AG09309 (cell line): Measurements from ENCODE around the gene LDAH.

ENCODE experiments used
- DNase-seq: peaks from one replicate; pipeline ENCODE4 v3.0.0-alpha.2; 2010; ENCODE audit warnings: low read depth
- H3K4me3 ChIP-seq: 2 replicates; pipeline ENCODE4 v1.5.1; 2011; ENCODE audit warnings: mild to moderate bottlenecking, low read depth, low read length, moderate library complexity; ENCODE audit not compliant: control insufficient read depth
- TF ChIP-seq, protein P1 (sequence below): IDR thresholded peaks from 2 replicates; pipeline ENCODE4 v1.5.1; 2011; ENCODE audit warnings: mild to moderate bottlenecking, low read depth, low read length, inconsistent platforms; ENCODE audit not compliant: insufficient read depth, control insufficient read depth; ENCODE audit errors: missing control alignments

LDAH gene

DNA sequence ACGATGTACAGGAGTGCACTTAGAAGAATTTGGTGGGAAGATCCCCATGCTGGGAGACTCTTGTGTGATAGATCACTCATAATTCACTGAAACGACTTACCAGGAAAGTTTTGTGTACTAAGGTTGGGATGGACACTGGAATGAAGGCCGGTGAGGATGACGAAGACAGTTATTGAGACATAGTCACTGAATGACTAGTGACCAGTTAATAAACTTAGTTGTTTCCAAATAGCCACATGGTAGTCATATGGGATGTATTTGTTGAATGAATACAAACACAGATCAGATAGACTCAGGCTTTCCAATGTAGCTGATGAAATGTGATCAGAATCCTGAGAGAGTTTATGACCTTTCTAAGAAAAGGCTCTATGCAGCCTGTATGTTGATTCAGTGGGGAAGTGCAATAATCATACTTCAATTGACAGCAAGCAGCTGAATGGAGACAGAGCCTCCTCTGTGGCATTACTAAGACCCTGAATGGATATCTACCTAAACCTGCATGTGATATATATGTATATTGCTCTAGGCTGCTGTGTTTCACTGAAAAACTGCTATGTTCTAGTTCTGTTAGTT, 135.6 kb downstream of the LDAH start:
- DNase-seq, result no peak
- H3K4me3 ChIP-seq, result no peak overlapping the region
- TF ChIP-seq, protein P1, sequence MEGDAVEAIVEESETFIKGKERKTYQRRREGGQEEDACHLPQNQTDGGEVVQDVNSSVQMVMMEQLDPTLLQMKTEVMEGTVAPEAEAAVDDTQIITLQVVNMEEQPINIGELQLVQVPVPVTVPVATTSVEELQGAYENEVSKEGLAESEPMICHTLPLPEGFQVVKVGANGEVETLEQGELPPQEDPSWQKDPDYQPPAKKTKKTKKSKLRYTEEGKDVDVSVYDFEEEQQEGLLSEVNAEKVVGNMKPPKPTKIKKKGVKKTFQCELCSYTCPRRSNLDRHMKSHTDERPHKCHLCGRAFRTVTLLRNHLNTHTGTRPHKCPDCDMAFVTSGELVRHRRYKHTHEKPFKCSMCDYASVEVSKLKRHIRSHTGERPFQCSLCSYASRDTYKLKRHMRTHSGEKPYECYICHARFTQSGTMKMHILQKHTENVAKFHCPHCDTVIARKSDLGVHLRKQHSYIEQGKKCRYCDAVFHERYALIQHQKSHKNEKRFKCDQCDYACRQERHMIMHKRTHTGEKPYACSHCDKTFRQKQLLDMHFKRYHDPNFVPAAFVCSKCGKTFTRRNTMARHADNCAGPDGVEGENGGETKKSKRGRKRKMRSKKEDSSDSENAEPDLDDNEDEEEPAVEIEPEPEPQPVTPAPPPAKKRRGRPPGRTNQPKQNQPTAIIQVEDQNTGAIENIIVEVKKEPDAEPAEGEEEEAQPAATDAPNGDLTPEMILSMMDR, result no peak

DNA sequence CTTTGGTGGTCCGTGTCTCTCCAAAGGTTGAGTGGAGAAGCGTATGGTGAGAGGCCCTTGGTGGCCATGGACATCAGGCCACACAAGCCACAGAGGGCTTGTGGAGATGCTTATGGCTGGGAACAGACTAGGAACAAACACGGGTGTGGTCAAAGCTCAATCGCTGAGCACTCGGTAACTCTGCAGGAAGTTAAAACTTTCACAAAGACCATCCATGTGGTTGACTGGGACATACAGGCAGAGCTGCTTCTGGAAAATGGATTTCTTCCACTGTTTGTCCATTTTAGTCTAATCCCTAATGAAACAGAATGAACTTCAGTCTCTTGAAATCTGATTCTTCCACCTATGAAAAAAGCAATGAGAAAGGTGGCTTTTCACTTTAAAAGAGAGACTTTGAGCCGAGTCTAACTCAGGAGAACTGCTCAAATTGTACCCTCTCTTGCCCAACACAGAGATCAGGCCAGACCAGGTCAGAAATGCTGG, 138.3 kb downstream of the LDAH start:
- no peak overlapping the region for H3K4me3 ChIP-seq
- TF ChIP-seq, protein P1, result no peak
- no peak for DNase-seq

DNA sequence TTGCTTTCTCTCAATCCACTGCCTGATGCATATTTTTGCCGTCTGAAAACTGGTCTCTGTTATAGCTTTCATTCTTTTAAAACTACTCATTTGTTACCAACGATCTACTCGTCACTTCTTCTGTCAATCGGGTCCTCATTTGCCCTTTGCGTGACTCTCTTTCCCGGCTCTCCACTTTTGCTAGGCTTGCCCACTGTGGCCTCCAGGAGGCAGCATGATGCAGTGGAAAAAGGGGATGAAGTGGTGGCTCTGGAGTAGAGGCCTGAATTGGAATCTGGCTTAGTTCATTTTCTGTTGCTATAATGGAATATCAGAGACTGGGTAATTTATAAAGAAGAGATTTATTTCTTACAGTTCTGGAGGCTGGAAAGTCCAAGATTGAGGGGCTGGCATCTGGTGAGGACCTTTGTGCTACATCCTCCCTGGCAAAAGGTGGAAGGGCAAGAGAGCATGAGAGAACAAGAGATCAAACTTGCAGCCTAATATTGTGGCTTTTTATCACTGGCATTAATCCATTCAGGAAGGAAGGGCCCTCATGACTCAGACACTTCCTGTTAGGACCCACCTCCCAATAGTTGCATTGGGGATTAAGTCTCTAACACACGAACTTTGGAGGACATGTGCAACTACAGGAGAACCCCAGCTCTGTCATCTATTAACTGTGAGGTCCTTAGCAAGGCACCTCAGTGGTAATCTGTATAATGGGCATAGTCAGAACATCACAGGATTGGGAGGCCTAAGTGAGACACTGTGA, 140.6 kb downstream of the LDAH start:
- TF ChIP-seq, protein P1, result peak; percentile 73
- no peak overlapping the region for H3K4me3 ChIP-seq
- no peak for DNase-seq

DNA sequence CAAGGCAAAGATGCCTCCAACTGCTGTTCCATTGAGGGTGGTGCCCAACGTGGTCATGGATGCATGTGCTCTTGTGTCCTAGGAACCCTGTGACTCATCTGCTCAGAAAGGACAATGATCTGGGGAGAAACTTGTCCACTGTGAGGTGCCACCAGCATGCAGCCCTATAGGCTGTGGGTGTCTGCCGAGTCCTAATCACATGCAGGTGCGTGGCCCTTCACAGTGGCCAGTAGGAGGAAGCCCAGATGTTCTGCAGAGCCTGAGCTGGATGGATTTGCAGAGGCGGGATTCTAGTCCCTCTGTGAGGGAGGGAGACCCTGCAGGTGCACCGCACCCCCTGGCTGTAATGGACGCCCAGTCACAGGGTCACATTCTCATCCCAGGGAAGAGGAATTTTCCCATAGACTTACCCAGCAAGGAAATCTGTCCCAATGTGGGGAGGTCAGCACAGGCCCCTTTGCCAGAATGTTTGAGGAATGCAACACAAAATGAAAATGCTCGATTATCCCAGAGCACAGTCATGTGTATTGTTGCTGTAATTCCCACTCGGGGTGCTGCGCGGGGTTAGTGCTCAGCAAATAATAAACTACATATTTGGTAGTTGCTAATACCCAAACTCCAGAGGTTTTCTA, 142.0 kb downstream of the LDAH start:
- TF ChIP-seq, protein P1, result no peak
- DNase-seq, result no peak
- H3K4me3 ChIP-seq, result no peak overlapping the region

DNA sequence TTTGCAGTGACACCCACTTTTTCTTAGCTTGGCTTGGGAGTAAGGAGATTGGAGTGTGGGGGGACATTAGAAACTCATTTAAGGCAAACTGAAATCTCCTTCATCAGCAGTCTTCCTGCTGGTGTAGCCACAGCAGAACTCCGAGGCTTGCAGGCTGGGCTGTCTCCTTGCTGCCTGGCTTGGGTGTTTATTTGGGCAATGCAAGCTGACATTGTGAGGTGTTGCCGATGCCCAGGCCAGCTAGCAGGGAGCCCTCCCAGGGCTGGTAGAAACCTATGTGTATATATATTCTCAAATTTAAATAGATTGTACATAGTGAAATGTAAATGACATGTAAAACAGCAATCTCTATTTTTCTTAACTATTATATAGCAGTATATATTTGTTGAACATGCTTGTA, 144.1 kb downstream of the LDAH start:
- DNase-seq, result no peak
- no peak overlapping the region for H3K4me3 ChIP-seq
- TF ChIP-seq, protein P1, result no peak

DNA sequence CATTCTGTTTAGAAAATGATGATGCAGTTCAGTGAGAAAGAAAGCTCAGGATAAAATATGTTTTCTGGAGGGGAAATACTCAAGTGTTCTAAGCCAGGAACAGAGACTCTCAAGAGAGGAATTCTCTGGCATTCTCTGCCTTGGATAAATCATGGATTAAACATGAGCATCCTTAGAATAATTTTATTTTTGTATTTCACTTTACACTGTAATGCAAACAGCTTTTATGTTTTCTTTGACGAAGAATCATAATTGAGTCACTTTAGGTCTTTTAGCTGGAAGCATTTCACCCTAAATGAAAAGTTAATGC, 144.9 kb downstream of the LDAH start:
- DNase-seq, result no peak
- no peak overlapping the region for H3K4me3 ChIP-seq
- TF ChIP-seq, protein P1, result no peak
